Kidney (tissue), 14 donors: ENCODE data around the gene NRXN3. TPM values are rescaled to one million over a fixed set of nuclear protein-coding genes. Genes with fewer than 3 reads are reported as not detected.

Experiments
- DNase-seq, 5 donors: peaks; one replicate each; pipeline ENCODE4 v3.0.0-alpha.2; 2013 to 2020
- FAIRE-seq: peaks from 2 replicates; lab custom pipeline; 2012; peaks lifted over from hg19 to GRCh38; lab: Jason Lieb, UNC
- H3K27ac ChIP-seq, 2 donors: one replicate each; pipeline ENCODE4 v1.7.0; 2013; ENCODE audit warnings: low read depth in 2 of 2, low read length in 2 of 2, inconsistent platforms in 1 of 2
- H3K27me3 ChIP-seq: one replicate; pipeline ENCODE4 v1.7.1; 2013; ENCODE audit warnings: low read length, inconsistent platforms; ENCODE audit not compliant: control insufficient read depth, insufficient read depth
- H3K36me3 ChIP-seq, 3 donors: one replicate each; pipeline versions ENCODE4 v1.7.0 to v1.7.1; 2013; ENCODE audit warnings: low read length in 3 of 3, control low read depth in 1 of 3, inconsistent platforms in 1 of 3; ENCODE audit not compliant: insufficient read depth in 3 of 3, control insufficient read depth in 2 of 3
- H3K4me1 ChIP-seq, 3 donors: one replicate each; pipeline versions ENCODE4 v1.7.0 to v1.7.1; 2013; ENCODE audit warnings: low read length in 3 of 3, inconsistent platforms in 1 of 3, low read depth in 1 of 3; ENCODE audit not compliant: control insufficient read depth in 2 of 3, insufficient read depth in 2 of 3
- H3K4me3 ChIP-seq, 3 donors: one replicate each; pipeline versions ENCODE4 v1.7.0 to v1.8.1; 2013; ENCODE audit warnings: low read length in 3 of 3, control low read depth in 1 of 3, inconsistent platforms in 1 of 3
- H3K9ac ChIP-seq, 3 donors: one replicate each; pipeline versions ENCODE4 v1.7.0 to v1.7.1; 2013; ENCODE audit warnings: low read length in 3 of 3, control low read depth in 1 of 3, inconsistent platforms in 1 of 3
- H3K9me3 ChIP-seq, 3 donors: one replicate each; pipeline versions ENCODE4 v1.7.0 to v1.7.1; 2013; ENCODE audit warnings: low read length in 3 of 3, control low read depth in 1 of 3, inconsistent platforms in 1 of 3; ENCODE audit not compliant: control insufficient read depth in 2 of 3, insufficient read depth in 1 of 3
- CTCF ChIP-seq: IDR thresholded peaks from 3 replicates; pipeline ENCODE4 v1.5.1; 2012; ENCODE audit warnings: mild to moderate bottlenecking, moderate library complexity, borderline replicate concordance; ENCODE audit not compliant: insufficient read depth; ENCODE audit errors: extremely low read depth
- intact Hi-C: fragments of 100-400 bp; cut with DNase I; formaldehyde crosslinking; loops from one replicate; pipeline ENCODE4 v1.11.1; 2022
- polyA plus RNA-seq: library from polyadenylated mRNA; stranded (reverse); fragments of 350-450 nt; fragmentation: Illumina TruSeq; extraction: RNeasy Lipid Tissue Mini Kit (QIAGEN cat#74804); gene quantifications from one replicate; pipeline ENCODE4 v1.2.3, GENCODE V29; 2014; ENCODE audit warnings: low read depth, low replicate concordance; ENCODE audit not compliant: insufficient read depth
- total RNA-seq: library from RNA; stranded (reverse); fragmentation: NEBNext Ultra II Directional; extraction: Animal tissue kit (Norgen Biotek cat#: 25700); gene quantifications from one replicate; pipeline ENCODE4 v1.2.1, GENCODE V29; 2021
- donor health status: control.
- donor health status: control.
- donor health status: control.
- donor health status: control.
- donor health status: control.
- donor health status: DM: yes; HTN: yes; CAD: no.
- donor health status: Normal renal cell carcinoma (clear cell type).

The NRXN3 gene
- total and polyA plus RNA-seq, 2 donors from 2014 or later, result 1.5 to 2.4 TPM

DNA sequence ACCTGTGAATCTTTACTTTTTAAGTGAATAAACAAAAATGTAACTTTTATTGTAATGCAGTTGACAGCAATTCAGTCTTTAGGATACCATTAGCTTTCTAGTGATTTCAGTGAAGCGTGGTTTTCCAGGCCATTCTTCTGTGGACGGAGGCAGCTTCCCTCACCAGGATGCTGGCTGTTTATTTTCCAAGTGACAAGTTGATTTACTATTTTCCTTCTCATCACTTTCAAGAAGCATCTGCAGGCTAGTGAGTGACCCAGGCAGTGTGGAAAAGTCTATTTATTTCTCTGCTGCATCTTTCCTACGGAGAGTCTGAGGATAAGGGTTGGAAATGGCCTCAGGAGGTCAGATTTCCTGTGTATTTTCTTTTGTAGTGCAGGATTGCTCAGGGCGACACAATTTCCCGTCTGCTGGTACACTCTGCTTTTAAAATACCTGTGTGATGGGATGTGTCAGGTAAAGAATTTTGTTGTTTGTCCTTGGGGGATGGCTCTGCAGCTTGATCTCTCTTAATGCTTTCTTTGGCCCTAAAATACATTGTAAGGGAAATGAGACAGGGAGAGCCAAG is 467.8 kb downstream of the NRXN3 start:
- Histone ChIP-seq H3K4me3 (no peak overlapping the region), H3K9ac (no peak overlapping the region), H3K27me3 (no peaks in the 10 kb centered on the region), H3K4me1 (no peaks in the 10 kb centered on the region), H3K27ac (no peak overlapping the region), H3K9me3 (no peaks in the 10 kb centered on the region), H3K36me3 (no peaks in the 10 kb centered on the region)
- intact Hi-C loops, result no loop called here
- DNase-seq (peak in 3 of 5 donors; percentile 30 to 63 (median 56)), FAIRE-seq (no peak)
- no peak for TF ChIP-seq CTCF

GRCh38 chr14:78638926-78639325 is 468.8 kb downstream of the NRXN3 start:
- FAIRE-seq, result no peak
- no peak for TF ChIP-seq CTCF
- H3K4me3 ChIP-seq, result no peak overlapping the region
- no peaks in the 10 kb centered on the region for H3K4me1 ChIP-seq
- no peak overlapping the region for H3K9ac ChIP-seq
- H3K36me3 ChIP-seq, result no peaks in the 10 kb centered on the region
- intact Hi-C loops, result no loop called here
- H3K9me3 ChIP-seq, result no peaks in the 10 kb centered on the region
- H3K27me3 ChIP-seq, result no peaks in the 10 kb centered on the region
- no peak for DNase-seq
- no peak overlapping the region for H3K27ac ChIP-seq

- intact Hi-C loops, result no loop called here
- H3K27me3 ChIP-seq, result no peaks in the 10 kb centered on the region
- FAIRE-seq (no peak), DNase-seq (no peak)
- no peak overlapping the region for H3K9ac ChIP-seq
- H3K9me3 ChIP-seq, result no peaks in the 10 kb centered on the region
- TF ChIP-seq CTCF, result no peak
- H3K36me3 ChIP-seq, result no peaks in the 10 kb centered on the region
- H3K4me3 ChIP-seq, result no peak overlapping the region
- no peaks in the 10 kb centered on the region for H3K4me1 ChIP-seq
- no peak overlapping the region for H3K27ac ChIP-seq
Observed at GRCh38 chr14:78644824-78645559, 474.8 kb downstream of the NRXN3 start.
